ENCODE measurements around the gene PRPF19.

- TF ChIP-seq CTCF (IDR thresholded peaks at IDR 0.05): no peak
- TF ChIP-seq POLR2A (IDR thresholded peaks at IDR 0.05): no peak
- TF ChIP-seq POLR2AphosphoS5 (IDR thresholded peaks at IDR 0.05): no peak
- TF ChIP-seq EP300 (IDR thresholded peaks at IDR 0.05): no peak
Measured at GRCh38 chr11:60924906-60925853, 18.8 kb upstream of the PRPF19 start.
